GM19468 (cell line): ENCODE data around the gene CDH13.

Experiments
- ATAC-seq: cut with Tn5 transposase; IDR thresholded peaks from one replicate; pipeline ENCODE4 v1.9.1; 2021; ENCODE audit warnings: mild to moderate bottlenecking, moderate library complexity, moderate number of reproducible peaks; ENCODE audit not compliant: unreplicated experiment; ENCODE audit errors: extremely low read depth

The CDH13 gene

DNA sequence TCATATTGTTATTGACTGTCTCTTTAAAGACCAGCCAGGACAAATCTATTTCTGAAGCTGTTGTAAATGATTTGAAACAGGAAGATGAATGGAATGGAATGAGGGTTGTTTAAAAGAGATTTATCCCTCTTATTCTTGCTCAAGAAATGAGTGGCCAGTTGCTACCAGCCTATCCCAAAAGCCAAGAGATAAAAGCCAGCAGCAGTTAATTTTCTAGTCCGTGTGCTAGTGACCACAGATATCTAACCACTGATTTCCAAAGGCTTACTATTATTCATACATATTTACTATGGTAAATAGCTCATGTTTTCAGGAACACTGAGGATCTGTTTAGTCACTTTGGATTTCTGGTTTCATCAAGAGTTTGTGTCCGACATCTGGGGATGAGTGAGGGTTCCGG, 105.7 kb downstream of the CDH13 start:
- no peak for ATAC-seq

DNA sequence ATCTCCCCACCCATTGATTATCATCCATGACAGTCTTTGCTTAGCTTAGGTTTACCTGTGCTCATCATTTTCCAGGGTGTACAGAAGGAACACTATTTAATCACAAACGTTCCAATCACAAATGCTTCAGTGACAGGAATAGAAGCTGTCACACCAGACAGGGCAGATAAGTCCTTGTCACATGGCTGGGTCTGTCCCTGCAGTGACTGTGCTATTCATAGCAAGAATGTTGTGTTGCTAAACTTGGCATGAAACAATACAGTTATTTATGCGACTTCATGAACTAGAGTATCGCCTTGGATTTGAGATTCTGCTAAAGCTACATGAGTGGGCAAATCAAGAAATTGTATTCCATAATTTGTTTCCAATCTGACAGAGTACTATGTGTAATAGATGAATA, 108.4 kb downstream of the CDH13 start:
- no peak for ATAC-seq

DNA sequence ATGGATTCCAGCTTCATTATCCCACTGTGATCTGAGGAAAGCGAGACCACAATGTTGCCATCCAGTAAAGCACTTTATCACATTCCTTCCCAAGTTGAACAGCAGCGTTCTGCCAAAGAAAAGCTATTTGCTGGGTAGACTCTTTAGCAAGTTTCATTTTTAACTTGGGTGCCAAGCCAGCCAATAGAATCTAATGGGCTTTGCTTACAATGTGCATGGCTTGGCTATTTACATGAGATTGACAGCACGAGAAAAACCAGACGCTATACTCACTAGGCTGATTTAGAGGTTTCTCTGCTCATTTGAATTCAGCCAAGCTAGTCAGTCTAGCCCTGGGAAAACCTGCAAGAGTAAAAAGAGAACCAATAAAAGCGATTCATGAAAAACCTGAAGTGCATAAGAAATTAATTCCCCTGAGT, 108.9 kb downstream of the CDH13 start:
- ATAC-seq, result no peak

DNA sequence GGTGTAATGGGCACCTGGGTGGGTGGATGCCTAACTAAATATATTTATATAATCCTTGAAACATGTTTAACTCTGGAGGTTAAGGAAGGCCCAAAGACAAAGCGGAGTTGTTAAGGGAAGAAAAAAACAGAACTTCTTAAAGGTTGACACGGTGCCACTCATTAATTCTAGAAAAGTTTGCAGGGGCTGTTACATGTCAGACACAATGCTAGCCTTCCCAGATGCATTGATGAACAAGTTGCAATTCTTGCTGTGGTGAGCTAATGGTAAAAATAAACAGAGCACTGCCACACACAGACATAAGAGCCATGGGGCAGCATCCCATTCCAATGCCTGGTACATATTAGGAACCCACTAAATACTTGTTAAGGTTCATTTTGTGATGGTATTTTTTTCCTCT, 109.5 kb downstream of the CDH13 start:
- ATAC-seq, result no peak

DNA sequence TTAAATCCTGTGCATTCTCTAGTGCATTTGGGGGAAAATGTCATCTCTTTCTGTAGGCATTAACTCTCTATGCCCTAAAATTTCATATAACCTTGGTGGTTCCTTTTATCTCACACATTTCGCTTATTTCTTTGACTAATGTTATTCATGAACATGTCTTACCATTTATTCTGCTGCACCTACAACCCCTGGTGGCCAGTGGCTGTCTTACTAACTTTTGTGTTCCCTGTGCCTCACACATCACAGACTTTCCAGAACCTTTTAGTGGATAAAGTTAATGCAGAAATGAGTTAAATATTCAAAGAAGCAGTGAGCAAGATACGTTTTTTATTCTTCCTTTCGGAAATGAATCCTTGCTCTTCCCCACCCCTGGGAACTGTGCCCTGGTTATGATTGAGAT, 111.9 kb downstream of the CDH13 start:
- ATAC-seq, result no peak

DNA sequence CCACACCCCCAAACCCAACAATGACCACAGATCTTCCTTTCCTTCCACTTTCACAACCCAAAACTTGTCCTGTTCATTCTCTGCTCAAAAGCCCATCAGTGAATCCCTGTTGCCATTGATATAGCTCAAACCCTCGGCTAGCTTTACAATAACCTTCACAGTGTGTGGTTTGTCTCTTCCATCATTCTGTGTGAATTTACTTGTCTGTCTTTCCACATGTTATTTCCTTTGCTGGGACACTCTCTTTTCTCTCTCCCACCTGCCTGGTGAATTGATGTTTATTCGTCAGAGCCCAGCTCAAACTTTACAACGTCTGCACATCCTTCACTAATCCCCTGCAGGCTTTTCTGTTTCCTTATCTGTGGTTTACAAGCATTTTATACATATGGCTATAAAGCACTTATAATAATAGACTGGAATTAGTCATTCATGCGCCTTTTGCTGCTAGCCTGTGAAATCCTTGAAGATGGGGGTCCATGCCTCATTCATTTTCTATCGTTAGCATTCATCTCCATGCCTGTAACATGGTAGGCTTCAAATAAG, 114.4 kb downstream of the CDH13 start:
- ATAC-seq, result no peak

DNA sequence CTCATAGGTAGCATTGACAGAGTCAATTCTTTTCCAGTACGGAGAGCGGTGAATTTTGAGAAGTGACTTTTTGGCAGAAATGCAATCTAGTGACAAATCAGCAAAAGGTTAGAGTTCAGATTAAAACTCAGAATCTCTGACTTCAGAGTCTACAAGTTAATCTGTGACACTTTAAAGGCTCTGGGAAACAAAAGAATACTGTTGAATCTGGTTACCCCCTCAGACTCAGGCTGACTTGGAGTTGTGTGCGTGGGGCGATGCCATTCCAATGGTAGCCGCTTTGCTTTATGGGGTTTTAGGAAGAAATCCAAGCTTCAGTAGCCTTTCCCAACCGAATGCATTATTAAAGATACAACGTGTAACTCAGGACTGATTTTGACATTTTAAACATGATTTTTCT, 118.2 kb downstream of the CDH13 start:
- ATAC-seq, result no peak

DNA sequence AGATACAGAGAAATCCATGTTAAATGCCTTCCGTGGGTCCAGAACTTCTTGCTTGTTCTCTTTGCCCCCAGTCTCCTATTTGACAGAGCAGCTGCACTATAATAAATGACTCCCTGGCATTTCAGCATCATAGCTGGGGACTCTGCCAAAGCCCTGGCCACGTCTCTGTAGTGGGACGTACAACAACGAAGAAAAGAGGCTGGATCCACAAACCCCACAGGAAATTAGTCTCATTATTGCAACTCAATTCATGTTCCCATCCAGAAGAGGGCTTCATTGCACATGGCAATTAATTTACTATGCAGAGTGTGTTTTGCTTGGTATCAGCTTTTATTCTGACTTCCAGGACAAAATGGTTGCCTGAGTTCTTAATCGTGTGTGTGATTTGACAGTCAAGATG, 121.3 kb downstream of the CDH13 start:
- no peak for ATAC-seq

DNA sequence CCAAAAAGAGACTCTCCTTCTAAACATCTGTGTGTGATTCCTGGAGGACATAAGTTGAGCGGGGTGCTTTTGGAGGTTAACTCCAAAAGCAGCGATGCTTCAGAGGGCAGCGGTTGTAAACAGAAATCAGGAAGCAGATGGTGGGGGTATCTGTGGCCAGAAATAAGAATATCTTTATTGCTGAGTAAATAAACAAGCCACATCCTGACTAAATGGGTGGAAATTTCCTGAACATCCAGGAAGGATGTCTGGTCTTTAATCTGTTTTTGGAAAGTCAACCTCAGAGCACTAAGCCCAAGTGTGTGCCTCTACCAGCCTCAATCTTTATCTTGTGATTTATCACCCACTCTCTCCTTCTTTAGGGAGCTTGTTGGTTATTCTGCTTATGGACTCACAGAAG, 123.3 kb downstream of the CDH13 start:
- ATAC-seq, result no peak

DNA sequence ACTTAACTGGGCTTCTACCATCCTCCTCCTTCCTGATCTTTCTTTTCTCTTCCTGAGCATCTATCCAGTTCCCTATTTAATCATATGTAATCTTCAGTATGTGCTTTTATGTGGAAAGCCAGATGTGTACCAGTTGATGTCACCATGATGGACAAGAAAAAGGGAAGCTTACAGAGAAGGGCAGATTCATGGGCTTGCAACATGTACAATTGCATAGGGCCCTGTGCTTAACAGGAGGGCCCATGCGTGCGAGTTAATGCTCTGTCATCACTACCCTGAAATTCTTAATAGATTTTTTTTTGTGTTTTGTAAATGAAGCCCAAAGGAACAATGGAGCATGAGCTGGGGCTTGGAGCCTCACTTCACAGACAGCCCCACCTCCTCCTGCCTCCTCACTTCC, 124.3 kb downstream of the CDH13 start:
- ATAC-seq, result no peak

DNA sequence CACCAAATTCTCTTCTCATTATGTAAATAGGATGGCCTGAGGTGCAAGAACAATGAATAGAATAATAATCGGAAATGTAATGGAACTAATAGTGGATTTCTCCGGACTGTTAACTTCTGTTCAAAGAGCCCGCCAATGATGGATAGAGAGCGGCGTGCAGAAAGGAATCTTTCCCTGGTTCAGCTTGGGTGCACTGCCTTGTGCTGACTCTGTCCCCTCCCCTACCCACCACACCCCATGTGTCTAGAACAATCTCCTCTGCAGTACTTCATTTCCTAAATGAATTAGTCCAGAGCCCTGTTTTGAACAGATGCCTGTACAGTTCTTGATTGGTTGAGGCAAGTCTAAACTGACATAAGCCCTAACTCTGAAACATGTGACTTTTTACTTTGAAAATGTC, 125.4 kb downstream of the CDH13 start:
- ATAC-seq, result no peak

DNA sequence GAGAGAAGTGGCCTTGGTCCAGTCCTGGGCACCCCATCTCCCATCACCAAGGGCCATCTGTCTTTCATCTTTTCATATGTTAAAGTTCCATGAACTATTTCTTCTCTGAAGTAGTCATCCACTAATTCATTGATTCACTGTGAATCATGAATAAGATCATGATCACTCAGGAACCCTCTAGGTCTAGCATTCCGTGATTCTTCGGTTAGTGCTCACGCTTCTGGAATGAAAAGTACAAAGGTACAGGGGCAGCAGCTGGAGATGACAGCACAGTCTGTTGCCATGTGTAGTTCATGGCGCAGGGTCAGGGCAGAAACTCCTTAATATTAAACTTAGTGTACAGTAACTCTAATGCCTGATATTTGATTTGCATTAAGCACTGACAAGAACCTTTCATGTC, 127.1 kb downstream of the CDH13 start:
- no peak for ATAC-seq

DNA sequence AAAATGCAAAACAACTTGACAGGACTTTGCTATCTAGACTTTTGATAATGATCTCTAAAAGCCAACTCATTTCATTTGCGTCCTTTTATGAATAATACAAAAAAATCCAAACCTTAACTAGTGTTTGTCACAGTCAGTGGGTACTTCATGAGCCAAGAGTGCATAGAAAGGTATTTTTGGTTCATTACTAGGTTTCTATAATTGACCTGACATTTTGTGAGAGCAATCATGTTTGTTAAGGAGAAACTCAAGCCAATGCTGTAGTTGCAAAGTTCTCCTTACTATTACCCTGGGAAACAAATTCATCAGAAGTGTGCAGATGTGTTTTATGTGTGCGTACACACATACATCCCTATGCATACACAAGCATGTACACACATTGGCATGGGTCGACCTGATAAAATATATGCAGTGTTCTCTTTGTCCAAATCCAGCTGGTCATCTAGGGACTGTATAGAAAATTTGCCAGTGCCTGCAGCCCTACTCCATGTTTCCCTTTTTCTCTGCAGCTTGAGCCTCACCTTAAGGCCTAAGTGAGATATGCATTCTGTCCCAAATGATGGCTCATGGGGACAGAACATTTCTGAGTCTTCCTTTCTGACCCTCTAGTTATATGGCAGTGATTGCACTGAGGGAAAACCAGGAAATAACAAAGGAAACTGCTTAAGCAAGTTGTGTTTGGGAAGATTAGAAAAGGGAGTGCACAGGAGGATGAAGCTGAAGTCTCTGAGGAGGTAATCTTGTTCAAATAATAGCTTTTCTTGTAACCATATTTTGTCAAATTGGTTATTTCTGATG, 128.1 kb downstream of the CDH13 start:
- no peak for ATAC-seq

DNA sequence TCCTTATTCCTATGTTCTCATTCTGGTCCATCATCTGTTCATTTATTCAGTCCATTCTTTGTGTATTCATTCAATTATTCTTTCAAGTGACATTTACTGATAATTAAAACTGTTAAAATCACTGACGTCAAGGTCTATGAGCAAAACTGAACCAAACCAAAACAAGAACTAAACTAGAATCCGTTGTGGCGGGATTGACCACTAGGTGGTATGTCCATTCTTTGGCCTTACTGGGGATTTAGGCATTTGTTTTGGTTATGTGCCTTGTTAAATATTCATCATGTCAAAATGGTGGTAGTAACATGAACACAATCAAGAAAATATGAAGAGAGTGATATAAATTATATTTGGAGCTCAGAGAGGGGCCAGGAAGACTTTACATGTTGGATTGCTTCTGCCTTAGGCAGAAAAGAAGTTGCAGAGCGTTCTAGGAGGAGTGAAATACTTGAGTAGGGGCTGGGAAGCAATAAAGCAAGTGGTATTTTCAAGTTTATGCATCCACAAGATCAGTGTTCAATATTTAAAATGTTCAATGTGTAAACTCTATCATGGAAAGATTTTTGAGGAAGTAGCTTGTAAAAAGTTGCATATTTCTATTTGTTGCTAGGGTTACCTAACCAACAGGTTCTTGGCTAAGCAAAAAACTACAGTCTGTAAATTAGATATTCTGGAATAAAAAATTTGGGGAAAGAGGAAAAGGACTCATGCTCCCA, 129.0 kb downstream of the CDH13 start:
- no peak for ATAC-seq

DNA sequence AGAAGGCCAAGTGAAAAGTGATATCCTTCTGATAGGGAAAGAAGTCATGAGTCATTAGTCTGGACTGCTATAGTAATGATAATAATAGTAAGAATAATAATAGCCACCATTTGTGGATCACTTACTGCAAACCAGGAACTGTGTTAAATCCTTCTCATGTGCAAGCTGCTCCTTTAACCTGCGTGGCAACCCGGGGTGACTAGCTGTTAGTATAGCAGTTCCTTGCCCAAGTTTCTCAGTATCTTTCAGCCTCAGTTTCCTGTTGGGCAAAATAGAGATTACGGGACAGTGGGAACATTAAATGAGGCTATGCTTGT, 129.5 kb downstream of the CDH13 start:
- no peak for ATAC-seq

DNA sequence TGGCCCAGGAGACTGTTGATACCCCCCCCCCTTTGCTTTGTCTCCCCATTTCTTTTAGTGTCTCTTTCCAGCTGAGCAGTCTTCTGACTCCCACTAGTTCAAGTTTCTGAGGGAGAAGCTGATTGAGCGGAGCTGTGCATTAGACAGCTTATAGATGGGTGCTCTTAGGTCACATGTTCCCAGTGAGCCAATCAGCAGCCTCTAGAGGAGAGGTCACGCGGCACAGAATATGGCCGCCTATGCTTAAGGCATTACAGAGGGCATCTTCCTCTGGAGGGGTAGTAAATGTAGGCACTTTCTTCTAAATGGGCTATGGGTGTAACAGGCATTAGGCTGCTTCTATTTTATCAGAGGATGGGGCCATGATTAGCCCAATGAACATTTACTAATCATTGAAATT, 131.6 kb downstream of the CDH13 start:
- ATAC-seq, result no peak

DNA sequence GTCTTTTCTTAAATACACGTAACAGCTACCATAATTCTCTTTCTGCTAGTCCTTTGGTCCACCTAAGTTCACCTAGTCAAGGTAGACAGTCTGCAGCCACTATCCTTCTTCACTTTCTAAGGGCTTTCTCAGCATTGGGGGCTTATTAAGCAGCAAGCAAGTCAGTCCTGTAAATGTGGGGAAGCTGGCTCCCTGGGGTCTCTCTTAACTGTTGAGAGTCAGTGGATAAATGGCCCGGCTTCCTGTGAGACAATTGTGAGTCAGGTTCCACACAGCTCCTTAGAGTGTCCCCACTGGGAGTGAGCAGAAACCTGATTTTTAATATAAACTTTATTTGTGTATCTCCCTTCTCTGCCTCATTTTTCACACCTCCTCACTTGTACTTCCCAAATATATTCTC, 132.1 kb downstream of the CDH13 start:
- no peak for ATAC-seq

DNA sequence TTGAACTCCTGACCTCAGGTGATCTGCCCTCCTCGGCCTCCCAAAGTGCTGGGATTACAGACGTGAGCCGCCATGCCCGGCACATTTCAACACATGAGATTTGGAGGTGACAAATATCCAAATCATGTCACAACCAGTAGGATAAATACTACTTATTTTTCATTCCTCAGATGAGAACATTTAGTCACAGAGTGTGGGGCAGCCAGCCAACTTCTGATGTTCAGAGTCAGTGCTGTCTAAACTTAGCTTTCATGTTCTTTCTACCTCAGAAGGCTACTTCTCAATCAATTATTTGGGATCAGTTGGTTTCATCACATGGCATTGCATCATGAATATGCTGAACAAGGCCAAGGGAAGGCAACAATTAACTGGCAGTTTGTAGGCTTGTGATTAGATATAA, 134.5 kb downstream of the CDH13 start:
- ATAC-seq, result no peak

DNA sequence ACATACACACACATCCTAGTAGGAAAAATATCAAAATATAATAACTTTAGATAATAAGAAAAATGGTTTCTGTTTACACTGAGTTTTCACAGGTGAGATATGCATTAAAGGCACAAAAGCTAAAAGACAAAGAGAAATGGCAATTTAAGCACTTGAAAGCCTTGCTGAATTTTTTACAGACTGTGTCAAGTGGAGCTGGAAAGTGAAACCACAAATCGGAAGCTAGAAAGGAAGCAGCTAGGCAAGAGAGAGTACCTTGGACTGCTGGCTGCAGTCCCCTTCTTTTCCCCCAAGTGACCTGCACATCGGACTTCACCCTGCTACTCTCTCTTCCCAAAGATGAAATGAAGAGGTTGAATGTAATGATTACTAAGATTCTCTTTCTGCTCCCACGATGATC, 135.1 kb downstream of the CDH13 start:
- no peak for ATAC-seq

DNA sequence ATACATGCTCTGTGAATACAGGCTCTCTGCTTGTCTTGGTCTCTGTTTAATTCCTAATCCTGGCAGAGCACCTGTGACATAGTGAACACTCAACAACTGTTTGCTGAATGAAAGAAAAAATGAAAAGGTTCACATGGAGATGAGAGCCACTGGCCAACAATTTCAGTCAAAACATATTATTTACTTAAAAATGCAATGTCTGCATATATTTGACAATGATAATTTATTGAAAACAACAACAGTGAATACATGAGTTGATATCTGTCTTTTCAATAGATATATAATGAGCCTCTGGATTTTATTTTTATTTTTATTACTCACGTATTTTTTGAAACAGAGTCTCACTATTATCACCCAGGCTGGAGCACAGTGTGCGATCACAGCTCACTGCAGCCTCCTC, 136.6 kb downstream of the CDH13 start:
- no peak for ATAC-seq

DNA sequence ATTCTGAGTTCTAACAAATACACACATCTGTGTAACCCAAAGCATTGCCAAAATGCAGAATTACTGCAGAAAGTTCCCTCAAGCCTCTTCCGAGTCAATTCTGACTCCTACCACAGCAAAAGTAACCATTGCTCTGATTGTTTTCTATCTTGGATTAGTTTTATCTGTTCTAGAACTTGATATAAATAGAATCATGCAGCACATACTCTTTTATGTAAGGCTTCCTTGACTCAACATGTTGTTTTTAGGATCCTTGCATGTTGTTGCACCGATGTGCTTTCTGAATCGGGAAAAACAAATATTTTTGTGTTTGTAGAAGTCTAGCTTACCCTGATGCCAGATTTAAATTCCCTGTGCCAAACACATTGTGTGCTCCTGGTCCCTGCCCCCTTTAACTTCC, 140.4 kb downstream of the CDH13 start:
- ATAC-seq, result no peak

DNA sequence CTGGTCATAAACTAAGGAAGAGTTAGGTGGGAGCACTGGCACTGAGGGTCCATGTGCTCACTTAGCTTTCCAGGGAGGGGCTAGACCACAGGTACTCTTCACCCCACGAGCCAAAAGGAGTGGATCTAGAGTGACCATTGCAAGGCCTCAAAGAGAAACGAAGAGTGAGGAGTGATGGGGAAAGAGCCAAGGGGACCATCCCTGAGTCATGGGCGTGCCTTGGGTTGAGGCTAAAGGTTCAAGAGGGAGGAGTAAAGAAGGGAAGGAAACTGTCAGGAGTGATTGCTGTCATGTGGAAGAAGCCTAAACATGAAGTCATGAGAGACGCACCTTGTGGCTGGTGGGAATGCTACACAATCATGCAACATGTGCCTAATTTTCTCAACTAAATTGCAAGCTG, 141.0 kb downstream of the CDH13 start:
- ATAC-seq, result no peak
